Measurements from ENCODE around the gene TSPAN32.

The TSPAN32 gene

GRCh38 chr11:2345050-2345449 is 43.2 kb downstream of the TSPAN32 start:
- TF ChIP-seq, protein P1, sequence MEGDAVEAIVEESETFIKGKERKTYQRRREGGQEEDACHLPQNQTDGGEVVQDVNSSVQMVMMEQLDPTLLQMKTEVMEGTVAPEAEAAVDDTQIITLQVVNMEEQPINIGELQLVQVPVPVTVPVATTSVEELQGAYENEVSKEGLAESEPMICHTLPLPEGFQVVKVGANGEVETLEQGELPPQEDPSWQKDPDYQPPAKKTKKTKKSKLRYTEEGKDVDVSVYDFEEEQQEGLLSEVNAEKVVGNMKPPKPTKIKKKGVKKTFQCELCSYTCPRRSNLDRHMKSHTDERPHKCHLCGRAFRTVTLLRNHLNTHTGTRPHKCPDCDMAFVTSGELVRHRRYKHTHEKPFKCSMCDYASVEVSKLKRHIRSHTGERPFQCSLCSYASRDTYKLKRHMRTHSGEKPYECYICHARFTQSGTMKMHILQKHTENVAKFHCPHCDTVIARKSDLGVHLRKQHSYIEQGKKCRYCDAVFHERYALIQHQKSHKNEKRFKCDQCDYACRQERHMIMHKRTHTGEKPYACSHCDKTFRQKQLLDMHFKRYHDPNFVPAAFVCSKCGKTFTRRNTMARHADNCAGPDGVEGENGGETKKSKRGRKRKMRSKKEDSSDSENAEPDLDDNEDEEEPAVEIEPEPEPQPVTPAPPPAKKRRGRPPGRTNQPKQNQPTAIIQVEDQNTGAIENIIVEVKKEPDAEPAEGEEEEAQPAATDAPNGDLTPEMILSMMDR (IDR thresholded peaks at IDR 0.05), result no peak

DNA sequence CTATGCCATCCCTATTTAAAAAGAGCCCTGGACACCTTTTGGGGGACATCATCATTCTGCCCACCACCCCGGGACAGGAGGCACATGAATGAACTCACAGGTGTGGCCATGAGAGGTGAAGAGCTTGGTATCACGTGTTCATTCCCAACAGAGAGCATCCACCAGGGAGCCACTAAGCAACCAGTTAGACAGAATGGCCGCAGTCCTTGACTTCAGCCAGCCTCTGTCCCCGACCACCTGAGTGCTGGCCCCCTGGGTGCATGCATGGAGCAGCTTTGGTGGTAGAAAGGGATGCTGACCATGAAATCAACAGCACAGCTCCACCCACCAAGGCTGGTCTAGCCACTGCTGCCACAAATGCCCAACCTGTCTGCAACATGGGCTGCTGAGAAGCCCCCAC is 44.2 kb downstream of the TSPAN32 start:
- TF ChIP-seq, protein P1 (IDR thresholded peaks at IDR 0.05), result no peak

- TF ChIP-seq, protein P1 (IDR thresholded peaks at IDR 0.05), result no peak
Observed at GRCh38 chr11:2346586-2347307, 44.9 kb downstream of the TSPAN32 start.

DNA sequence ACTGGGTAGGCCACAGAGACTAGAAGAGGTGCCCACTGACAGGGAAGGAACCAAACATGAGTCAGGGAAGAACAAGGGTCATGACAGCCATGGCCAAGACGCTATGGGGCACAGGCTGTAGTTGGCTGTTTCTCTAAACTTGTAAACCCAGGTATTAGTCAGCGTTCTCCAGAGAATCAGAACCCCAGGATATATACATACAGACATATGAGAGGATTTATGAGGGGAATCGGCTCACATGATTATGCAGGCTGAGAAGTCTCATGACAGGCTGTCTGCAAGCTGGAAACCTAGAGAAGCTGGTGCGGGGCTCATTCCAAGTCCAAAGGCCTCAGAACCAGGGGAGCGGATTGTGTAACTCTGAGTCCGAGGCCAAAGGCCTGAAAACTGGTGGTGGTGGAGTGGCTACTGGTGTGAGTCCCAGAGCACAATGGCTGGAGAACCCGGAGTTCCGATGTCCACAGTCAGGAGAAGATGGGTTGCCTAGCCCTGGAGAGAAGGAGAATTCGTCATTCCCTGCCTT is 45.6 kb downstream of the TSPAN32 start:
- TF ChIP-seq, protein P1 (IDR thresholded peaks at IDR 0.05), result no peak

DNA sequence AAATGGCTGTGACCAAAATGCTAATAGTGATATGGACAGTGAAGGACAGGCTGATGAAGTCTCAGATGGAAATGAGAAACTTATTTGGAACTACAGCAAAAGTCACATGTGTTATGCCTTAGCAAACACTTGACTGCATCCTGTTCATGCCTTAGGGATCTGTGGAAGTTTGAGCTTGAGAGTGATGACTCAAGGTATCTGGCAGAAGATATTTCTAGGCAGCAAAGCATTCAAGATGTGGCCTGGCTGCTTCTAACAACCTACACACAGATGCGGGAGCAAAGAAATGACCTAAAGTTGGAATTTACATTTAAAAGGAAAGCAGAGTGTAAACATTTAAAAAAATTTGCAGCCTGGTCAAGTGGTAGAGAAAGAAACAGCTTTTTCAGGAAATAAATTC is 47.2 kb downstream of the TSPAN32 start:
- TF ChIP-seq, protein P1 (IDR thresholded peaks at IDR 0.05), result no peak

GRCh38 chr11:2351701-2352100 is 49.9 kb downstream of the TSPAN32 start:
- TF ChIP-seq, protein P1 (IDR thresholded peaks at IDR 0.05), result no peak

DNA sequence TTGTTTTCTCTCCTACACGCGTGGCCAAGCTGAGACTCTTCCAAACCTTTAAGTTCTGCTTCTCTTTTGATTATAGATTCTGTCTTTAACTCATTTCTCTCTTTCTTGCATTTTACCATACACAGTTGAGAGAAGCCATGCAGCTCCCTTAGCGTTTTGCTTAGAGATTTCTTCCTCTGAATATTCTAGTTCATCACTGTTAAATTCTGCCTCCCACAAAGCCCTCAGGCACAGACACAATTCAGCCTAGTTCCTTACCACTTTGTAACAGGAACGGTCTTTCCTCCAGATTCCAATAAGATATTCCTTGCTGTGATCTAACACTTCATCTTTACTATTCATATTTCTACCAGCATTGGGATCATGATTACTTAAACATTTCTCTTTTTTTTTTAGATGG is 50.6 kb downstream of the TSPAN32 start:
- TF ChIP-seq, protein P1 (IDR thresholded peaks at IDR 0.05), result no peak
